B cell (primary cell): ENCODE measurements around the gene GJC3.

Experiments used
- EZH2 ChIP-seq: IDR thresholded peaks from 2 replicates; pipeline ENCODE4 v1.6.1; 2012; ENCODE audit warnings: borderline replicate concordance, low read depth, mild to moderate bottlenecking, moderate library complexity, low read length; ENCODE audit not compliant: insufficient read depth, poor library complexity, severe bottlenecking
- TF ChIP-seq, protein P1 (sequence below): fragments of 200-600 bp; IDR thresholded peaks from one replicate; pipeline ENCODE4 v1.8.0; 2022; ENCODE audit warnings: antibody characterized with exemption, mild to moderate bottlenecking

DNA sequence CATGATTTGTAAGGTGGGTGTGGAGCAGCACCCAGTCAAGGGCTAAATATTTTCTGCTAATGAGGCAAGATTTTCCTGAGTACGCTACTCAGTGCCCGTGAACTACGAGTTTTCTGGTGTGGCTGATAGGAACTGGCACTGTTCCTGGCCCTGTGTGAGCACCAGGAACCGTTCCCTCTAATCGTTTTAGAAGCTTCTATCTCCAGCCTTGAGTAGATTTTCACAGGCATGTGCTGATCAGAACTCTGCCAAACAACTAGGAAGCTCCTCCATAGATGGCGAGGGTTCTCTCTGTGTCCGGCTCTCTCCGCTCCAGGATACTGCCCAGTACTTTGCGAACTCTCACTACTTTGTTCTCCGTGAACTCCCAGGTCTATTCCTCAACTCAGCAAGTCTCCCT, 27.8 kb downstream of the GJC3 start:
- TF ChIP-seq, protein P1, sequence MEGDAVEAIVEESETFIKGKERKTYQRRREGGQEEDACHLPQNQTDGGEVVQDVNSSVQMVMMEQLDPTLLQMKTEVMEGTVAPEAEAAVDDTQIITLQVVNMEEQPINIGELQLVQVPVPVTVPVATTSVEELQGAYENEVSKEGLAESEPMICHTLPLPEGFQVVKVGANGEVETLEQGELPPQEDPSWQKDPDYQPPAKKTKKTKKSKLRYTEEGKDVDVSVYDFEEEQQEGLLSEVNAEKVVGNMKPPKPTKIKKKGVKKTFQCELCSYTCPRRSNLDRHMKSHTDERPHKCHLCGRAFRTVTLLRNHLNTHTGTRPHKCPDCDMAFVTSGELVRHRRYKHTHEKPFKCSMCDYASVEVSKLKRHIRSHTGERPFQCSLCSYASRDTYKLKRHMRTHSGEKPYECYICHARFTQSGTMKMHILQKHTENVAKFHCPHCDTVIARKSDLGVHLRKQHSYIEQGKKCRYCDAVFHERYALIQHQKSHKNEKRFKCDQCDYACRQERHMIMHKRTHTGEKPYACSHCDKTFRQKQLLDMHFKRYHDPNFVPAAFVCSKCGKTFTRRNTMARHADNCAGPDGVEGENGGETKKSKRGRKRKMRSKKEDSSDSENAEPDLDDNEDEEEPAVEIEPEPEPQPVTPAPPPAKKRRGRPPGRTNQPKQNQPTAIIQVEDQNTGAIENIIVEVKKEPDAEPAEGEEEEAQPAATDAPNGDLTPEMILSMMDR, result no peak
- no peak for TF ChIP-seq EZH2
